ENCODE data around the gene RBMS3. TPM values are rescaled to one million over a fixed set of nuclear protein-coding genes. Genes with fewer than 3 reads are reported as not detected.
A peak's percentile ranks its signal among the peaks of the same experiment; 100 is the strongest.

The RBMS3 gene
- total and polyA plus RNA-seq, 2 experiments from 2014 or later: 20.8 TPM

DNA sequence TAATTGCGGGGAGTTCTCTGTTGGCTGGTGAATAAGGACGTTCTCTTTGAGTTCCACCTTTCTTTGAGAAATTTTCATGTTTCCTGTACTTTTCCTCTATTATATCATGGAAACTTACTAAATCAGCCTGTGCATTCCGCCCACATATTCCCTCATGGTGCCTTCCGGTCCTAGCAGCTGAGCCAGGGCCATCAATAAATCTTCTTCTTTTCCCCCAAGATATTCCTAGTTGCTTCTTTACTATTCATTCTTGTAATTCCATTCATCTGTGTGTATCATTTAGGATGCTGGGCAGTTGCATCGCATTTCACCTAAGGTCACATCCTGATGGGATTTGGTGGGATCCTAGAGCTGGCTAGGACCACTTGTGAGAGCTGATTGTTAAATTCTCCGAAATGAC is 139.2 kb downstream of the RBMS3 start:
- no peaks in the 10 kb centered on the region for H3K36me3 ChIP-seq
- H3K9me3 ChIP-seq (ENCODE audit: low read depth): no peaks in the 10 kb centered on the region
- no peak overlapping the region for H3K27ac ChIP-seq
- H3K27me3 ChIP-seq: no peaks in the 10 kb centered on the region
- TF ChIP-seq, protein P1, sequence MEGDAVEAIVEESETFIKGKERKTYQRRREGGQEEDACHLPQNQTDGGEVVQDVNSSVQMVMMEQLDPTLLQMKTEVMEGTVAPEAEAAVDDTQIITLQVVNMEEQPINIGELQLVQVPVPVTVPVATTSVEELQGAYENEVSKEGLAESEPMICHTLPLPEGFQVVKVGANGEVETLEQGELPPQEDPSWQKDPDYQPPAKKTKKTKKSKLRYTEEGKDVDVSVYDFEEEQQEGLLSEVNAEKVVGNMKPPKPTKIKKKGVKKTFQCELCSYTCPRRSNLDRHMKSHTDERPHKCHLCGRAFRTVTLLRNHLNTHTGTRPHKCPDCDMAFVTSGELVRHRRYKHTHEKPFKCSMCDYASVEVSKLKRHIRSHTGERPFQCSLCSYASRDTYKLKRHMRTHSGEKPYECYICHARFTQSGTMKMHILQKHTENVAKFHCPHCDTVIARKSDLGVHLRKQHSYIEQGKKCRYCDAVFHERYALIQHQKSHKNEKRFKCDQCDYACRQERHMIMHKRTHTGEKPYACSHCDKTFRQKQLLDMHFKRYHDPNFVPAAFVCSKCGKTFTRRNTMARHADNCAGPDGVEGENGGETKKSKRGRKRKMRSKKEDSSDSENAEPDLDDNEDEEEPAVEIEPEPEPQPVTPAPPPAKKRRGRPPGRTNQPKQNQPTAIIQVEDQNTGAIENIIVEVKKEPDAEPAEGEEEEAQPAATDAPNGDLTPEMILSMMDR (IDR thresholded peaks at IDR 0.05; ENCODE audit: low read depth, low read length): no peak
- no peak overlapping the region for H3K4me3 ChIP-seq
- H3K4me1 ChIP-seq (ENCODE audit: low read depth): peaks cover 14% of the 10 kb centered on the region
- no peak for DNase-seq (ENCODE audit: low read depth in 1 of 2, low spot score in 1 of 2)

DNA sequence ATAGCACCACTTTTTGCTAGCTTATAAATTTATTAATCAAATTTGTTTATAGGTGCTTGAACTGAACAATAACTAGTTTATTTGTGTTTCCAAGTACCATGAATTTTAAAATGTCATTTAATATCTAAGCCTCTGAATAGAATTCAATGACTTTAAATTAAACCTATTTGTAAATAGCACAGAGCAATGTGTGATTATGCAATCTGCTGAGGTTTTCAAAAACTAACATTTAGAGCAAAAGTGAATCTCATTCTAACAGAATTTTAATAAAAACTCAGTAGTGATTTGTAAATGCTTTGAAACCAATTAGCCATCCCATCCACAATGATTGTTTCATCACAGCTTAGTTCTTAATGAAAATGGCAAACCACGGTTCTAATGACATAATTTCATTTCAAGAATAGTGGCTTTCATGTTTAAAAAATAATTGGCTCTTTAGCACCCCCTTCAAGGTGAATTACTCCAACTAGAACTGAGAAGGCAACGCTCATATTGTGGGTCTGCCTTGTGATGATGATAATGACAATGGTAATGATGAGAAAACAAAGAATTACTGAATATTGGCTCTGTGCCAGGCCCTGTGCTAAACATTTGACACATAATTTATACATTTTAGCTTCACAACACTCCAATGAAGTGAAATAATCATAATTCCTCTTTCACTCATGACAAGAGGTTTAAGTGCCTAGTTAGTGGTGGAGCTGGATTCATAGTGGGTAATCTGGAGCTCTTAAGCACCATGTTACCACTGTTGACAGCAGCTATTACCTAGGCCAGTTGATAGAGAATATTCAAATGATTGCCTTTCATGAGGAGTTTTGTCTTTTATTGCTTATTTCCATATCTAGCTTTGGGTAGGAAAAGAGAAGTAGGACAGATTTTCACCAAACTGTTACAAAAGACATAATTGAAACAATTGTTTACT is 145.7 kb downstream of the RBMS3 start:
- DNase-seq (ENCODE audit: low read depth in 1 of 2, low spot score in 1 of 2): peak in 1 of 2 donors; percentile 44
- TF ChIP-seq, protein P1 (IDR thresholded peaks at IDR 0.05; ENCODE audit: low read depth, low read length): no peak

DNA sequence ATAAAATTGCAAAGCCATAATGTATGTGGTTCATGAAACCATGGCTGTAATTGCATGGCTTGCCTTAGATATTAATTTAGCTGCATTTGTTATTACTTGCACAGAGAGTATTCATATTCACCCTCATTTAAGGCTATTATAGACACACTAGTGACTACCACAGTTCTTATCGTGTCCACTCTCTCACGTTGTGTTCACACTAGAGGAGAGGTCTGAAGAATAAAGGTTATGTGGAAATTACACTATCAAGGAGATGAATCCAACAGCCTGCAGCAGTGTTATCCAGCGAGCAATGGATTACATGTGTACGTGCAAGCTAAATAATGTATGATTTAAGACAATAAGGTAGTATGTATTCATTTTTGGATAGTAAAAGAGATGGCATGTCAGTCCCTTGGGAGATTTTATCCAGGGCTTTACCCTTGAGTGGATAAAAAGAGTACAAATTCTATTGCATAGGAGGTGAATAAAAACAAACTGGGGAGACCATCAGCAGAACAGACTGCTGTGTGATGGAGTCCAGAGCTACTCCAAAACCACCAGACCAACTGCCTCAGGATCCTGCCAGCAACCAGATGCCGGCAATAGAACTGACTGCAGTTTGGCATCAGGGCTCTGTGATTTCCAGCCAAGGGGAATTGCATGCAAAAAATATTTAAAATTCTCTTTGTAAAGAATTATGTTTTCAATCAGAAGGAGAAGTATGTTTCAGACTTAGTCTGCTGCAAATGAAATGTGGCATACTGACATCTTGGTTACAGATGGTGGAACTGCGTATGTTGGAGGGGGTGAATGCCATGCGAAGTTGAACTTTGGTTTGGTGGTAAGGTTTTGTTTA is 146.6 kb downstream of the RBMS3 start:
- no peak overlapping the region for H3K4me3 ChIP-seq
- H3K36me3 ChIP-seq: no peaks in the 10 kb centered on the region
- peak in 1 of 2 donors; percentile 62 for DNase-seq (ENCODE audit: low read depth in 1 of 2, low spot score in 1 of 2)
- H3K9me3 ChIP-seq (ENCODE audit: low read depth): no peaks in the 10 kb centered on the region
- no peak overlapping the region for H3K27ac ChIP-seq
- peaks cover 12% of the 10 kb centered on the region for H3K4me1 ChIP-seq (ENCODE audit: low read depth)
- no peaks in the 10 kb centered on the region for H3K27me3 ChIP-seq
- TF ChIP-seq, protein P1 (IDR thresholded peaks at IDR 0.05; ENCODE audit: low read depth, low read length): no peak

More for the DNA sequence above, 145.7 kb downstream of the RBMS3 start:
- Histone ChIP-seq H3K4me1 (ENCODE audit: low read depth) (peaks cover 18% of the 10 kb centered on the region), H3K36me3 (no peaks in the 10 kb centered on the region), H3K27me3 (no peaks in the 10 kb centered on the region), H3K27ac (no peak overlapping the region), H3K4me3 (no peak overlapping the region), H3K9me3 (ENCODE audit: low read depth) (no peaks in the 10 kb centered on the region)

DNA sequence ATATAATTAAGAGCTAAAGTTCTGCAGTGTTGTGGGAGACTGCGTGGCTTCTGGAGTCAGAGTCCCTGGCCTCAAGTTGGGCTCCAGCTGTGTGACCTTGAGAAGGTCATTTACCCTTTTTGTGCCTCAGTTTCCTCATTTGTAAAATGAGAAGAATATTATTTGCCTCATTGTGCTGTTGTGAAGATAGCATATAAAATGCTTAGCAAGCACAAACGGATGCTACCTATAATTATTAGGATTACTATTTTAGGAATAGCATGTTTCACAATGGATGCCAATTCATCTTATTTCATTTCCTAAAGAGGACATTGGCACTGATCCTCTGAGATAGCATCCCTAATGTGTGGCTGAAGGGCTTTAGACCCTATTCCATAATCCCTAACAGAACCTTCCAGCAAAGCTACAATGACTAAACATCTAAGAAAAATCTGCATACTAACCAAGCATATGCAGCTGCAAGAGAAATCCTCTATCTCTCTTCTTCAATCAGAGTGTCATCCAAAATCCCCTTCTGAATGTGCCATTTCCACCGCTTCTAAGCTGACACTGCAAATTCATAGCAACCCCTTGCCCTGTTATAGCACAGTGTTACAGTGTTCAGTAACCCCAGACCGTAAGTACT is 148.3 kb downstream of the RBMS3 start:
- H3K27ac ChIP-seq: no peak overlapping the region
- H3K4me1 ChIP-seq (ENCODE audit: low read depth): peaks cover 6% of the 10 kb centered on the region
- H3K9me3 ChIP-seq (ENCODE audit: low read depth): no peaks in the 10 kb centered on the region
- no peaks in the 10 kb centered on the region for H3K36me3 ChIP-seq
- DNase-seq (ENCODE audit: low read depth in 1 of 2, low spot score in 1 of 2): no peak
- no peaks in the 10 kb centered on the region for H3K27me3 ChIP-seq
- TF ChIP-seq, protein P1 (IDR thresholded peaks at IDR 0.05; ENCODE audit: low read depth, low read length): no peak
- H3K4me3 ChIP-seq: no peak overlapping the region

DNA sequence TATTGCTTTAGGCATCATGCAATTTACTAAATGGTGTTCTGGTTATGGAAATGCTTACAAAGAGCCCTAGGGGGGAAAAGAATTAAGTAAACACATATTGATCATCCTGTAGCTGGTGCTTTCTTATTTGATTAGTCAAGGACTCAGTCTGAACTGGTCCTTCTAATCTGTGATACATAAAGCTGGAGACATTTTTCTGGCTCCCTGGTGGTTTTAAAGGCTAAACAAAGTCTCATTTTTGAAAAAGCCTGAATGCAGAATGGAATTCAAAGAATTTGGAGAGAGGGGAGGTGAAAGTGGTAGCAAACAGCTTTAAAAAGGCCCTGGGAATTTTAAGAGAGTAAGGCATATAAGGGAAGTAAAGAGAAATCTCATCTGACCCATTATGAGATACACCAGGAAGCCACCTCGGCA is 149.7 kb downstream of the RBMS3 start:
- H3K9me3 ChIP-seq (ENCODE audit: low read depth): no peaks in the 10 kb centered on the region
- peaks cover 6% of the 10 kb centered on the region for H3K4me1 ChIP-seq (ENCODE audit: low read depth)
- no peaks in the 10 kb centered on the region for H3K36me3 ChIP-seq
- no peak overlapping the region for H3K27ac ChIP-seq
- no peaks in the 10 kb centered on the region for H3K27me3 ChIP-seq
- peak in 1 of 2 donors; percentile 71 for DNase-seq (ENCODE audit: low read depth in 1 of 2, low spot score in 1 of 2)
- TF ChIP-seq, protein P1 (IDR thresholded peaks at IDR 0.05; ENCODE audit: low read depth, low read length): no peak
- no peak overlapping the region for H3K4me3 ChIP-seq
